Activated CD4-positive, alpha-beta T cell treated with anti-CD3 and anti-CD28 coated beads for 24 hours (primary cell): ENCODE measurements around the gene GLT6D1.

Experiments used
- DNase-seq, 2 donors: peaks; one replicate each; pipeline ENCODE4 v3.0.0-alpha.2; 2020; ENCODE audit warnings: low read depth in 2 of 2

Gene GLT6D1

GRCh38 chr9:135584934-135585333 lies 54.4 kb downstream of the GLT6D1 start:
- DNase-seq = no peak

GRCh38 chr9:135584371-135584770 lies 55.0 kb downstream of the GLT6D1 start:
- DNase-seq = no peak

GRCh38 chr9:135583688-135584011 lies 55.7 kb downstream of the GLT6D1 start:
- DNase-seq = no peak

GRCh38 chr9:135582966-135583687 lies 56.2 kb downstream of the GLT6D1 start:
- no peak for DNase-seq

- DNase-seq = no peak
Observed at GRCh38 chr9:135582541-135582940, 56.8 kb downstream of the GLT6D1 start.

GRCh38 chr9:135581636-135582426 lies 57.5 kb downstream of the GLT6D1 start:
- DNase-seq = no peak

- no peak for DNase-seq
Observed at GRCh38 chr9:135580664-135581380, 58.5 kb downstream of the GLT6D1 start.

GRCh38 chr9:135579889-135580660 lies 59.3 kb downstream of the GLT6D1 start:
- no peak for DNase-seq

GRCh38 chr9:135579356-135579755 lies 60.0 kb downstream of the GLT6D1 start:
- DNase-seq = no peak

GRCh38 chr9:135577256-135577655 lies 62.1 kb downstream of the GLT6D1 start:
- no peak for DNase-seq

GRCh38 chr9:135575995-135576631 lies 63.2 kb downstream of the GLT6D1 start:
- DNase-seq = no peak

- no peak for DNase-seq
Observed at GRCh38 chr9:135574943-135575342, 64.4 kb downstream of the GLT6D1 start.

GRCh38 chr9:135574331-135574730 lies 65.0 kb downstream of the GLT6D1 start:
- no peak for DNase-seq
